ENCODE data around the gene NCKAP5. TPM values are rescaled to one million over a fixed set of nuclear protein-coding genes. Genes with fewer than 3 reads are reported as not detected.

Gene NCKAP5
- total and polyA plus RNA-seq, 2 donors (not counting 1 experiment from before 2014, with no cell fraction given) = not detected

DNA sequence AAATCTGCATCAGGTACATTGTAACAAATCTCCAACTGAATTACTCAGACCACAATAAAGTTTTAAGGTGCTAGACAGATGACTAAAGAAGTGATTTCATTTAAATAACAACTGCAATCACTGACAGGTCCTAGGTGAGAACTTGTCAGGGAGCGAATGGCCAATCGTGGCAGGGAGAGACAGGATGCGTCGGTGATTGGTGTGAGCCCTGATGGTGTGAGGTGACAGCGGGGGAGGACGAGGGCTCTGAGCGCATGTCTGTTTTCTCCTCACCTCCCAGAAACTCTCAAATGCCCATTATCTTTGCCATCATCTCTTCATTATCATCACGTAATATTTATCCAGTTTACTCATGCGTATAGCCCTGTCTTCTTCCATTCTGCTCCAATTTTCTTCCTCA lies 690.3 kb downstream of the NCKAP5 start:
- no peaks in the 10 kb centered on the region for H3K4me1 Mint-ChIP-seq
- no peak for TF ChIP-seq EZH2 (IDR thresholded peaks at IDR 0.05; ENCODE audit: borderline replicate concordance, insufficient read depth, low read depth, low read length, poor library complexity, severe bottlenecking)
- TF ChIP-seq, protein P1, sequence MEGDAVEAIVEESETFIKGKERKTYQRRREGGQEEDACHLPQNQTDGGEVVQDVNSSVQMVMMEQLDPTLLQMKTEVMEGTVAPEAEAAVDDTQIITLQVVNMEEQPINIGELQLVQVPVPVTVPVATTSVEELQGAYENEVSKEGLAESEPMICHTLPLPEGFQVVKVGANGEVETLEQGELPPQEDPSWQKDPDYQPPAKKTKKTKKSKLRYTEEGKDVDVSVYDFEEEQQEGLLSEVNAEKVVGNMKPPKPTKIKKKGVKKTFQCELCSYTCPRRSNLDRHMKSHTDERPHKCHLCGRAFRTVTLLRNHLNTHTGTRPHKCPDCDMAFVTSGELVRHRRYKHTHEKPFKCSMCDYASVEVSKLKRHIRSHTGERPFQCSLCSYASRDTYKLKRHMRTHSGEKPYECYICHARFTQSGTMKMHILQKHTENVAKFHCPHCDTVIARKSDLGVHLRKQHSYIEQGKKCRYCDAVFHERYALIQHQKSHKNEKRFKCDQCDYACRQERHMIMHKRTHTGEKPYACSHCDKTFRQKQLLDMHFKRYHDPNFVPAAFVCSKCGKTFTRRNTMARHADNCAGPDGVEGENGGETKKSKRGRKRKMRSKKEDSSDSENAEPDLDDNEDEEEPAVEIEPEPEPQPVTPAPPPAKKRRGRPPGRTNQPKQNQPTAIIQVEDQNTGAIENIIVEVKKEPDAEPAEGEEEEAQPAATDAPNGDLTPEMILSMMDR (IDR thresholded peaks at IDR 0.05) = no peak
- Histone ChIP-seq H3K27ac (ENCODE audit: low read length in 2 of 2) (no peak overlapping the region), H3K4me1 (ENCODE audit: control insufficient read depth in 2 of 2, insufficient read depth in 2 of 2, low read length in 2 of 2) (no peaks in the 10 kb centered on the region), H3K4me3 (ENCODE audit: control extremely low read depth in 1 of 5, extremely low read depth in 1 of 5, insufficient read depth in 1 of 5, low read depth in 2 of 5, low read length in 4 of 5) (no peak overlapping the region), H3K27me3 (replicated peaks in 1 of 4; ENCODE audit: control extremely low read depth in 1 of 4, control insufficient read depth in 3 of 4, insufficient read depth in 4 of 4, low read length in 3 of 4) (no peaks in the 10 kb centered on the region), H3K9me3 (ENCODE audit: control extremely low read depth in 1 of 3, control insufficient read depth in 2 of 3, insufficient read depth in 1 of 3, low read length in 2 of 3) (no peaks in the 10 kb centered on the region), H3K4me2 (replicated peaks; ENCODE audit: low read depth, low read length, poor library complexity, severe bottlenecking) (no peak overlapping the region), H2AFZ (ENCODE audit: insufficient read depth, low read depth, low read length, poor library complexity, severe bottlenecking) (no peak overlapping the region), H3K79me2 (ENCODE audit: control insufficient read depth, insufficient read depth, low read length) (no peaks in the 10 kb centered on the region), H4K20me1 (ENCODE audit: control insufficient read depth, insufficient read depth, low read length, poor library complexity, severe bottlenecking) (no peaks in the 10 kb centered on the region), H3K36me3 (replicated peaks in 1 of 2; ENCODE audit: control extremely low read depth in 1 of 2, control insufficient read depth in 1 of 2, extremely low read depth in 1 of 2, insufficient read depth in 2 of 2, low read length in 1 of 2) (no peaks in the 10 kb centered on the region), H3K9ac (ENCODE audit: low read length) (no peak overlapping the region)
- intact Hi-C loops (cut with micrococcal nuclease) = no loop called here
- POLR2A ChIA-PET = no interaction called here
- WGBS (ENCODE audit: insufficient coverage) = 90% methylated on average over 8 of the region's 9 CpGs
- no peaks in the 10 kb centered on the region for H3K27me3 Mint-ChIP-seq
- H3K27ac Mint-ChIP-seq = no peak overlapping the region
- ATAC-seq (ENCODE audit: low read depth) = no peak
- CTCF ChIA-PET = no interaction called here
- no peak overlapping the region for H3K4me3 Mint-ChIP-seq
- no peak for DNase-seq
- H3K9me3 Mint-ChIP-seq (ENCODE audit: insufficient read depth) = no peaks in the 10 kb centered on the region

DNA sequence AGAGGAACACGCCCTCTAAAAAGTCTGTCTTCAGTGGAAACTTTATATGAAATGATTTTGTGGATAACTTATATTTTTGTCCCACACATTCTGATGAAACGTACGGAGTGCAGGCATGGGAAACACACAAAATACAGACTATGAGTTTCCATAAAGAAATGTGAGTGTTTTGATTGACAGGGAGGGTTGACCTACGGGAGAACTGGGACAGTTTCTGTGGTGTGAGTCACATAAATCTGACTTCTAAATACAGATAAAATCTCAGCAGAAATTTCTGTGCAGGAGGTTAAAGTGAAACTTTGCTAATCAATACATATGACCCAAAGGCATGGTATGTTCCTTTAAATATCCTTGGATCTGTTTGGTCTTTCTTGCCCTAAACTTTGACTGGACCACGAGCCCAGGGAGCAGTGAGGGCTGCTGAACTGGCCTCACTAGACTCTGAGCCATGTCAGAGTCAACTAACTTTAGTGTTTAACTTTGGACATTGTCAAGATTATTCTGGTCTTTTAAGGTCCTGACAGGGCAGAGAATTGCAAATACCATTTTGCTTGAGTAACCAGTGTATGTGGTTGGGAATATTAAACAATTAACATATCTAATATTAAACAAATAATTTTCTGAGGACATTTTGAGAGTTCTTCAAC lies 691.4 kb downstream of the NCKAP5 start:
- Histone ChIP-seq H3K9ac (ENCODE audit: low read length) (no peak overlapping the region), H3K4me2 (replicated peaks; ENCODE audit: low read depth, low read length, poor library complexity, severe bottlenecking) (no peak overlapping the region), H3K79me2 (ENCODE audit: control insufficient read depth, insufficient read depth, low read length) (no peaks in the 10 kb centered on the region), H2AFZ (ENCODE audit: insufficient read depth, low read depth, low read length, poor library complexity, severe bottlenecking) (no peak overlapping the region), H3K27me3 (replicated peaks in 1 of 4; ENCODE audit: control extremely low read depth in 1 of 4, control insufficient read depth in 3 of 4, insufficient read depth in 4 of 4, low read length in 3 of 4) (no peaks in the 10 kb centered on the region), H3K27ac (ENCODE audit: low read length in 2 of 2) (no peak overlapping the region), H4K20me1 (ENCODE audit: control insufficient read depth, insufficient read depth, low read length, poor library complexity, severe bottlenecking) (no peaks in the 10 kb centered on the region), H3K36me3 (replicated peaks in 1 of 2; ENCODE audit: control extremely low read depth in 1 of 2, control insufficient read depth in 1 of 2, extremely low read depth in 1 of 2, insufficient read depth in 2 of 2, low read length in 1 of 2) (no peaks in the 10 kb centered on the region), H3K4me3 (ENCODE audit: control extremely low read depth in 1 of 5, extremely low read depth in 1 of 5, insufficient read depth in 1 of 5, low read depth in 2 of 5, low read length in 4 of 5) (no peak overlapping the region), H3K9me3 (ENCODE audit: control extremely low read depth in 1 of 3, control insufficient read depth in 2 of 3, insufficient read depth in 1 of 3, low read length in 2 of 3) (no peaks in the 10 kb centered on the region), H3K4me1 (ENCODE audit: control insufficient read depth in 2 of 2, insufficient read depth in 2 of 2, low read length in 2 of 2) (no peaks in the 10 kb centered on the region)
- no peaks in the 10 kb centered on the region for H3K27me3 Mint-ChIP-seq
- POLR2A ChIA-PET = no interaction called here
- no peak for DNase-seq
- TF ChIP-seq, protein P1 (IDR thresholded peaks at IDR 0.05) = no peak
- no peak for TF ChIP-seq EZH2 (IDR thresholded peaks at IDR 0.05; ENCODE audit: borderline replicate concordance, insufficient read depth, low read depth, low read length, poor library complexity, severe bottlenecking)
- H3K27ac Mint-ChIP-seq = no peak overlapping the region
- CTCF ChIA-PET = no interaction called here
- intact Hi-C loops (cut with micrococcal nuclease) = no loop called here
- H3K9me3 Mint-ChIP-seq (ENCODE audit: insufficient read depth) = no peaks in the 10 kb centered on the region
- ATAC-seq (ENCODE audit: low read depth) = no peak
- no peaks in the 10 kb centered on the region for H3K4me1 Mint-ChIP-seq
- WGBS (ENCODE audit: insufficient coverage) = 50% methylated on average over 1 of the region's 5 CpGs
- H3K4me3 Mint-ChIP-seq = no peak overlapping the region
